Psoas muscle (tissue), 8 donors: Measurements from ENCODE around the gene OPN4. TPM values are rescaled to one million over a fixed set of nuclear protein-coding genes. Genes with fewer than 3 reads are reported as not detected.
"Not testable (repeated sequence)": the region's sequence is repeated elsewhere in the genome, so short reads cannot be mapped to it uniquely, and the experiment has no call there.

Source experiments
- ATAC-seq, 4 donors: fragments of 200-7000 bp; cut with Tn5 transposase; one replicate each; pipeline ENCODE4 v1.9.1; 2020; ENCODE audit warnings: moderate library complexity in 3 of 4, mild to moderate bottlenecking in 2 of 4
- DNase-seq, 2 donors: peaks; one replicate each; pipeline ENCODE4 v3.0.0-alpha.2; 2020
- H3K27ac ChIP-seq: fragments of 200-600 bp; one replicate; pipeline ENCODE4 v1.8.0; 2022
- H3K27me3 ChIP-seq, 3 donors: fragments of 200-600 bp in 1 of 3; one replicate each; pipeline versions ENCODE4 v1.6.1 to v1.8.0; 2013 to 2022; ENCODE audit warnings: low read length in 2 of 3, mild to moderate bottlenecking in 2 of 3, moderate library complexity in 1 of 3; ENCODE audit not compliant: insufficient read depth in 3 of 3
- H3K36me3 ChIP-seq, 2 donors: fragments of 200-600 bp in 1 of 2; one replicate each; pipeline versions ENCODE4 v1.6.1 to v1.8.0; 2013 to 2022; ENCODE audit warnings: low read depth in 1 of 2, mild to moderate bottlenecking in 1 of 2, moderate library complexity in 1 of 2; ENCODE audit not compliant: insufficient read depth in 1 of 2
- H3K4me1 ChIP-seq: fragments of 200-600 bp; one replicate; pipeline ENCODE4 v1.8.0; 2022
- H3K4me3 ChIP-seq: fragments of 200-600 bp; one replicate; pipeline ENCODE4 v1.8.0; 2022; ENCODE audit warnings: mild to moderate bottlenecking
- H3K9me3 ChIP-seq: fragments of 200-600 bp; one replicate; pipeline ENCODE4 v1.8.0; 2022
- WGBS, 3 donors: extraction: QIAGEN DNeasy Blood & Tissue Kit; methylation state at CpG; one replicate each; pipeline versions ENCODE4 v1.1.6 to v1.1.7; 2013; 5-methylcytosine and 5-hydroxymethylcytosine counted together
- intact Hi-C, 2 donors: fragments of 100-400 bp; cut with DNase I; formaldehyde crosslinking; loops; one replicate each; pipeline versions ENCODE4 v1.11.0 to v1.14.2; 2022
- polyA plus RNA-seq, 3 donors: library from polyadenylated mRNA; stranded (reverse); fragments of 200-250 nt; gene quantifications; one replicate each; pipeline ENCODE4 v1.2.3, GENCODE V29; 2013
- total RNA-seq, 4 donors: library from RNA; stranded (reverse); fragmentation: NEBNext Ultra II Directional in 2 of 4; extraction: Animal tissue kit (Norgen Biotek cat#: 25700) in 2 of 4; gene quantifications; one replicate each; pipeline versions ENCODE4 v1.2.1 to v1.2.4, GENCODE V29; 2021 to 2023
- TF ChIP-seq, protein P1 (sequence below): fragments of 200-600 bp; IDR thresholded peaks from one replicate; pipeline ENCODE4 v1.8.0; 2022; ENCODE audit warnings: antibody characterized with exemption
- donor health status: healthy with polysubstance abuse.
- donor health status: DM: no; HTN: no; CAD: no; lungs with moderate emphysema.
- donor health status: Bipolar disorder and iron deficiency.
- donor health status: healthy.
- donor health status: DM: yes; HTN: yes; CAD: no.
- donor health status: DM: no; HTN: no; CAD: no.
- donor health status: DM: no; HTN: no; CAD: no.
- donor health status: DM: yes; HTN: yes; CAD: no.

Gene OPN4
- total and polyA plus RNA-seq, 7 donors = 0.12 to 0.49 (median 0.23) TPM

GRCh38 chr10:86642021-86642420 lies 12.3 kb upstream of the OPN4 start:
- no peak overlapping the region for H3K4me3 ChIP-seq
- H3K27me3 ChIP-seq = no peaks in the 10 kb centered on the region
- ATAC-seq (peak in 1 of 4 donors; percentile 38), DNase-seq (no peak)
- TF ChIP-seq, protein P1, sequence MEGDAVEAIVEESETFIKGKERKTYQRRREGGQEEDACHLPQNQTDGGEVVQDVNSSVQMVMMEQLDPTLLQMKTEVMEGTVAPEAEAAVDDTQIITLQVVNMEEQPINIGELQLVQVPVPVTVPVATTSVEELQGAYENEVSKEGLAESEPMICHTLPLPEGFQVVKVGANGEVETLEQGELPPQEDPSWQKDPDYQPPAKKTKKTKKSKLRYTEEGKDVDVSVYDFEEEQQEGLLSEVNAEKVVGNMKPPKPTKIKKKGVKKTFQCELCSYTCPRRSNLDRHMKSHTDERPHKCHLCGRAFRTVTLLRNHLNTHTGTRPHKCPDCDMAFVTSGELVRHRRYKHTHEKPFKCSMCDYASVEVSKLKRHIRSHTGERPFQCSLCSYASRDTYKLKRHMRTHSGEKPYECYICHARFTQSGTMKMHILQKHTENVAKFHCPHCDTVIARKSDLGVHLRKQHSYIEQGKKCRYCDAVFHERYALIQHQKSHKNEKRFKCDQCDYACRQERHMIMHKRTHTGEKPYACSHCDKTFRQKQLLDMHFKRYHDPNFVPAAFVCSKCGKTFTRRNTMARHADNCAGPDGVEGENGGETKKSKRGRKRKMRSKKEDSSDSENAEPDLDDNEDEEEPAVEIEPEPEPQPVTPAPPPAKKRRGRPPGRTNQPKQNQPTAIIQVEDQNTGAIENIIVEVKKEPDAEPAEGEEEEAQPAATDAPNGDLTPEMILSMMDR = no peak
- no peaks in the 10 kb centered on the region for H3K9me3 ChIP-seq
- H3K4me1 ChIP-seq = peaks cover 15% of the 10 kb centered on the region
- intact Hi-C loops = loop anchor here in 1 of 2 donors (2.0 kb wide), 1 partner anchor 43 kb away; no protein-coding TSS in a partner anchor
- no peaks in the 10 kb centered on the region for H3K36me3 ChIP-seq
- peak overlapping the region; percentile 74 for H3K27ac ChIP-seq

DNA sequence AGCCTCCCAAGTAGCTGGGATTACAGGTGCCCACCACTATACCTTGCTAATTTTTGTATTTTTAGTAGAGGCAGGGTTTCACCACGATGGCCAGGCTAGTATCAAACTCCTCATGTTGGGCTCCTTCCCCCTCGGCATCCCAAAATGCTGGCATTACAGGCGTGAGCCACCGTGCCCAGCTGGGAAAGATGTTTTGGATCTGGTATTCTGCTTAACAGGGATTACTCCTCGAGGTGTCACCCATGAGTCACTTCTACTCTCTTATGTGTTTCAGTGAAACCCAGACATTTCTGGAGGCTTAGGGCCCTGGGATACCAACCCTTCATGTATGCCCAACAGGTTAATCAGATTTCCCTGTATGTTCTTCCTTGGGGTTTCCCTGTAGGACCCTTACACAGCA lies 11.8 kb upstream of the OPN4 start:
- Histone ChIP-seq H3K9me3 (no peaks in the 10 kb centered on the region), H3K4me3 (no peak overlapping the region), H3K4me1 (peaks cover 15% of the 10 kb centered on the region), H3K27me3 (no peaks in the 10 kb centered on the region), H3K27ac (peak overlapping the region; percentile 74), H3K36me3 (no peaks in the 10 kb centered on the region)
- 34 to 40% (median 38%) methylated on average over 5 of the region's 5 CpGs for WGBS, 3 donors
- intact Hi-C loops = loop anchor here in 1 of 2 donors (2.0 kb wide), 1 partner anchor 42 kb away; no protein-coding TSS in a partner anchor
- peak in 3 of 4 donors; percentile 81 to 85 (median 84) for ATAC-seq
- no peak for DNase-seq
- TF ChIP-seq, protein P1 = no peak

DNA sequence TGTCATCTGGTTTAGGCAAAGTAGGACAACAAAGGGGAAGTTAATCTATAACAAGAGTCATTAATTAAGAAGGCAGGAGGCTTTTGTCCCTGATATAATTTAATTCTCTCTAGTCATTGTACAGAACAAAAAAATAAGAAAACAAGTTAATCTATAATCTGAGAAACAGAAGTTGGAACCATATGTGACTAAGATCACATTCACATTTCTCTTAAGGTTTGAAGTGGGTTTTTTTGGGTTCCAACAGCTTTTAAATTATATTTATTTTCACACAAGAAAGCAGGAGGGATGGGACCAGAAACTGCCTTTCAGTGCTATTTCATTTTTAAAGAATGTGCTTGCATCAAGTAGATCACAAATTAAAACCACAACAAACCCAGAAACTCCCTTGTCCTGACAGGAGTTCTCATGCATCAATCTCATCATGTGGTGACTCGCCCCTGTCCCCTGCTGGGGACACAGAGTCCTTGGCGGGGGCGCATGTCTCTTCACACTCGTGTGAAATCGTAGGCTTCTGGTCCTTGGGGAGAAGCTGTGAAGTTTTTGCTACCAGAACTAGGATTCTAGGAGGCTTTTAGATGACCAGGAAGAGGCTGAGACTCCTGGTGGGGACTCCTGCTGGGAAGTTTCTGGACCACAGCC lies 10.1 kb upstream of the OPN4 start:
- Histone ChIP-seq H3K36me3 (no peaks in the 10 kb centered on the region), H3K4me3 (no peak overlapping the region), H3K27me3 (no peaks in the 10 kb centered on the region), H3K27ac (no peak overlapping the region), H3K9me3 (no peaks in the 10 kb centered on the region), H3K4me1 (peaks cover 21% of the 10 kb centered on the region)
- DNase-seq (no peak), ATAC-seq (no peak)
- intact Hi-C loops = no loop called here
- TF ChIP-seq, protein P1 = no peak
- WGBS, 3 donors = 69 to 74% (median 70%) methylated on average over 5 of the region's 5 CpGs

GRCh38 chr10:86644794-86645445 lies 9.4 kb upstream of the OPN4 start:
- Histone ChIP-seq H3K4me3 (no peak overlapping the region), H3K36me3 (no peaks in the 10 kb centered on the region), H3K27ac (no peak overlapping the region), H3K4me1 (peaks cover 27% of the 10 kb centered on the region), H3K27me3 (no peaks in the 10 kb centered on the region), H3K9me3 (no peaks in the 10 kb centered on the region)
- TF ChIP-seq, protein P1 = no peak
- intact Hi-C loops = no loop called here
- WGBS, 3 donors = 81 to 97% (median 90%) methylated on average over 5 of the region's 5 CpGs
- DNase-seq (no peak), ATAC-seq (no peak)

DNA sequence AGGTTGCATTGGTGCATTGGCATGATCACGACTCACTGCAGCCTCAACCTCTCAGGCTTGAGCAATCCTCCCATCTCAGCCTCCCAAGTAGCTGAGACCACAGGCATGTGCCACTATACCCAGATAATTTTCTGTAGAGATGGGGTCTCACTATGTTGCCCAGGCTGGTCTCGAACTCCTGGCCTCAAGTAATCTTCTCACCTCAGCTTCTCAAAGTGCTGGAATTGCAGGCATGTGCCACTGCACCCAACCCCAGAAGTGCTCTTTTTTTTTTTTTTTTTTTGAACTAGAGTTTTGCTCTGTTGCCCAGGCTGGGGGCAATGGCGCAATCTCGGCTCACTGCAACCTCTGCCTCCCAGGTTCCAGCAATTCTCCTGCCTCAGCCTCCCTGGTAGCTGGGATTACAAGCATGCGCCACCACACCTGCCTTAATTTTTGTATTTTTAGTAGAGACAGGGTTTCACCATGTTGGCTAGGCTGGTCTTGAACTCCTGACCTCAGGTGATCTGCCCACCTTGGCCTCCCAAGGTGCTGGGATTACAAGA lies 8.7 kb upstream of the OPN4 start:
- 97 to 98% (median 98%) methylated on average over 5 of the region's 5 CpGs for WGBS, 3 donors
- not testable (repeated sequence) for ATAC-seq

More for the DNA sequence above, 8.7 kb upstream of the OPN4 start:
- H3K9me3 ChIP-seq, H3K27ac ChIP-seq, H3K36me3 ChIP-seq, H3K4me3 ChIP-seq, intact Hi-C loops, DNase-seq, H3K27me3 ChIP-seq: not testable (repeated sequence)
- H3K4me1 ChIP-seq = peaks cover 33% of the 10 kb centered on the region
